IMR-90 (cell line): Measurements from ENCODE around the gene SAMSN1.

Experiments used
- CEBPB ChIP-seq: IDR thresholded peaks from 2 replicates; pipeline ENCODE4 v1.6.1; 2012; ENCODE audit warnings: low read depth, low read length, improper control_type of control experiment
- MAZ ChIP-seq: IDR thresholded peaks from 2 replicates; pipeline ENCODE4 v1.6.1; 2012; ENCODE audit warnings: low read depth, mild to moderate bottlenecking, low read length, improper control_type of control experiment, moderate library complexity, borderline replicate concordance
- POLR2A ChIP-seq: IDR thresholded peaks from 2 replicates; pipeline ENCODE4 v1.6.1; 2012; ENCODE audit warnings: mild to moderate bottlenecking, low read depth, low read length
- TF ChIP-seq, protein P1 (sequence below): conservative IDR thresholded peaks from 2 replicates; pipeline ENCODE4 v1.5.1; 2012; ENCODE audit warnings: mild to moderate bottlenecking, low read depth, low read length, improper control_type of control experiment

DNA sequence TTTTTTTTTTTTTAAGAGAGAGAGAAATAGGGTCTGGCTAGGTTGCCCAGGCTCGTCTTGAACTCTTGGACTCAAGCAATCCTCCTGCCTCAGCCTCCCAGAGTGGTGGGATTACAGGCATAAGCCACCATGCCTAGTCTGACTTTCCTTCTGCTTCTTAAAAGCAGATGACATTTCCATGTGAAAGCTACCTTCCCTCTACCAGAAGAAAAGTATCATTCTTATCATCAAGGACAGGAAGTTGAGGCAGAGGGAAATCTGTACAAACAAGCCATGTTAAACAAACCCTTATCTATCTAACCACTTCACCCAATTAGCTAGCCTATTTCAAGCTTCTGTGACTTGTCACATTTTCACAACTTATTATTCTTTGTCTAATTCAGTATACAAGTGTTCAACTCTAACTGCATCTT, 54.8 kb downstream of the SAMSN1 start:
- TF ChIP-seq, protein P1, sequence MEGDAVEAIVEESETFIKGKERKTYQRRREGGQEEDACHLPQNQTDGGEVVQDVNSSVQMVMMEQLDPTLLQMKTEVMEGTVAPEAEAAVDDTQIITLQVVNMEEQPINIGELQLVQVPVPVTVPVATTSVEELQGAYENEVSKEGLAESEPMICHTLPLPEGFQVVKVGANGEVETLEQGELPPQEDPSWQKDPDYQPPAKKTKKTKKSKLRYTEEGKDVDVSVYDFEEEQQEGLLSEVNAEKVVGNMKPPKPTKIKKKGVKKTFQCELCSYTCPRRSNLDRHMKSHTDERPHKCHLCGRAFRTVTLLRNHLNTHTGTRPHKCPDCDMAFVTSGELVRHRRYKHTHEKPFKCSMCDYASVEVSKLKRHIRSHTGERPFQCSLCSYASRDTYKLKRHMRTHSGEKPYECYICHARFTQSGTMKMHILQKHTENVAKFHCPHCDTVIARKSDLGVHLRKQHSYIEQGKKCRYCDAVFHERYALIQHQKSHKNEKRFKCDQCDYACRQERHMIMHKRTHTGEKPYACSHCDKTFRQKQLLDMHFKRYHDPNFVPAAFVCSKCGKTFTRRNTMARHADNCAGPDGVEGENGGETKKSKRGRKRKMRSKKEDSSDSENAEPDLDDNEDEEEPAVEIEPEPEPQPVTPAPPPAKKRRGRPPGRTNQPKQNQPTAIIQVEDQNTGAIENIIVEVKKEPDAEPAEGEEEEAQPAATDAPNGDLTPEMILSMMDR: no peak
- TF ChIP-seq MAZ: no peak
- TF ChIP-seq POLR2A: no peak
- no peak for TF ChIP-seq CEBPB
